DOHH2 (cell line): Measurements from ENCODE around the gene RPS27L.

Source experiments
- CTCF ChIP-seq: fragments of 200-600 bp; sonication (generic); IDR thresholded peaks from one replicate; pipeline ENCODE4 v1.5.1; 2014; ENCODE audit warnings: antibody characterized with exemption, mild to moderate bottlenecking, low read depth, low read length; ENCODE audit not compliant: poor library complexity, severe bottlenecking
- EZH2phosphoT487 ChIP-seq: fragments of 200-600 bp; sonication (generic); IDR thresholded peaks from 2 replicates; pipeline ENCODE4 v1.6.1; 2017; ENCODE audit warnings: borderline replicate concordance, mild to moderate bottlenecking, antibody characterized with exemption, low read length, moderate library complexity, mixed read lengths

- TF ChIP-seq CTCF = no peak
- no peak for TF ChIP-seq EZH2phosphoT487
Measured at GRCh38 chr15:63163217-63163616, 5.9 kb upstream of the RPS27L start.
